Panc1 (cell line): ENCODE measurements around the gene FEN1. TPM values are rescaled to one million over a fixed set of nuclear protein-coding genes. Genes with fewer than 3 reads are reported as not detected.
A peak's percentile ranks its signal among the peaks of the same experiment; 100 is the strongest.

Experiments
- ATAC-seq: fragments of 200-7000 bp; cut with Tn5 transposase; 2 replicates; pipeline ENCODE4 v1.9.1; 2020; ENCODE audit warnings: mild to moderate bottlenecking, moderate library complexity
- BruUV-seq: library from RNA; stranded (reverse); fragments of 400-500 nt; replicated peaks from 2 replicates; lab custom pipeline; 2021; lab: Mats Ljungman, UMichigan
- CTCF ChIA-PET: fragments of 300-600 bp; sonication (Branson Sonifier 250); formaldehyde crosslinking; loops from one replicate; lab custom pipeline; 2022; ENCODE audit warnings: antibody characterized with exemption; lab: Charles Lee
- POLR2A ChIA-PET: fragments of 300-600 bp; sonication (Branson Sonifier 250); formaldehyde crosslinking; loops from one replicate; lab custom pipeline; 2022; ENCODE audit warnings: antibody characterized with exemption; lab: Charles Lee
- DNase-seq: peaks from one replicate; pipeline ENCODE4 v3.0.0-alpha.2; 2010; ENCODE audit warnings: low read depth, low spot score
- H3K27ac ChIP-seq: 2 replicates; pipeline ENCODE4 v1.5.1; 2011; ENCODE audit warnings: mild to moderate bottlenecking, low read length, inconsistent platforms
- H3K27me3 ChIP-seq: fragments of 200-500 bp; sonication (Bioruptor generic); 2 replicates; pipeline ENCODE4 v1.6.0; 2014; ENCODE audit warnings: low read length, inconsistent platforms; ENCODE audit not compliant: control insufficient read depth, insufficient read depth
- H3K36me3 ChIP-seq: fragments of 200-500 bp; sonication (Bioruptor generic); 2 replicates; pipeline ENCODE4 v1.5.1; 2014; ENCODE audit warnings: inconsistent platforms, mild to moderate bottlenecking, low read length, moderate library complexity; ENCODE audit not compliant: control insufficient read depth, insufficient read depth
- H3K4me1 ChIP-seq: 2 replicates; pipeline ENCODE4 v1.5.1; 2011; ENCODE audit warnings: inconsistent platforms, mild to moderate bottlenecking, low read length, moderate library complexity; ENCODE audit not compliant: control insufficient read depth, insufficient read depth
- H3K4me3 ChIP-seq, 2 experiments: 2 replicates each; pipeline ENCODE4 v1.5.1; 2011 to 2012; ENCODE audit warnings: low read depth in 2 of 2, low read length in 2 of 2, mild to moderate bottlenecking in 2 of 2, inconsistent platforms in 1 of 2, moderate library complexity in 1 of 2
- H3K9me3 ChIP-seq: fragments of 200-500 bp; sonication (Bioruptor generic); 2 replicates; pipeline ENCODE4 v1.5.1; 2014; ENCODE audit warnings: low read depth, mild to moderate bottlenecking, inconsistent platforms, low read length, moderate library complexity; ENCODE audit not compliant: control insufficient read depth, insufficient read depth
- POLR2AphosphoS5 ChIP-seq: IDR thresholded peaks from 2 replicates; pipeline ENCODE4 v1.6.1; 2012; ENCODE audit warnings: mild to moderate bottlenecking, low read depth, low read length, moderate library complexity
- REST ChIP-seq, 2 experiments: IDR thresholded peaks; 2 replicates each; pipeline ENCODE4 v1.6.1; 2011 to 2012; ENCODE audit warnings: low read depth in 2 of 2, control low read depth in 1 of 2, low read length in 1 of 2, mild to moderate bottlenecking in 1 of 2, moderate library complexity in 1 of 2; ENCODE audit not compliant: insufficient read depth in 1 of 2
- SIN3A ChIP-seq: IDR thresholded peaks from 2 replicates; pipeline ENCODE4 v1.6.1; 2012; ENCODE audit warnings: low read depth, mild to moderate bottlenecking, low read length, moderate library complexity, borderline replicate concordance; ENCODE audit not compliant: insufficient read depth
- TCF7L2 ChIP-seq: IDR thresholded peaks from 2 replicates; pipeline ENCODE4 v1.6.1; 2011; ENCODE audit warnings: mild to moderate bottlenecking, low read depth, low read length, inconsistent platforms
- in situ Hi-C: cut with HindIII; loops from 2 replicates; pipeline ENCODE4 v1.10.0; 2016; ENCODE audit warnings: low sequenced_read_pairs, low pct_unique_long_range_greater_than_20kb
- intact Hi-C: fragments of 100-400 bp; cut with micrococcal nuclease; formaldehyde crosslinking; loops from one replicate; pipeline ENCODE4 v1.10.0; 2022; ENCODE audit not compliant: unreplicated experiment
- total RNA-seq: library from RNA; stranded (reverse); gene quantifications from one replicate; pipeline ENCODE4 v1.2.1, GENCODE V29; 2021; ENCODE audit not compliant: unreplicated experiment
- TF ChIP-seq, protein P1 (sequence below): fragments of 450-650 bp; IDR thresholded peaks from 2 replicates; pipeline ENCODE4 v1.5.1; 2017; ENCODE audit warnings: mild to moderate bottlenecking

The FEN1 gene
- total RNA-seq, 1 experiment from 2014 or later = 67.6 TPM

DNA sequence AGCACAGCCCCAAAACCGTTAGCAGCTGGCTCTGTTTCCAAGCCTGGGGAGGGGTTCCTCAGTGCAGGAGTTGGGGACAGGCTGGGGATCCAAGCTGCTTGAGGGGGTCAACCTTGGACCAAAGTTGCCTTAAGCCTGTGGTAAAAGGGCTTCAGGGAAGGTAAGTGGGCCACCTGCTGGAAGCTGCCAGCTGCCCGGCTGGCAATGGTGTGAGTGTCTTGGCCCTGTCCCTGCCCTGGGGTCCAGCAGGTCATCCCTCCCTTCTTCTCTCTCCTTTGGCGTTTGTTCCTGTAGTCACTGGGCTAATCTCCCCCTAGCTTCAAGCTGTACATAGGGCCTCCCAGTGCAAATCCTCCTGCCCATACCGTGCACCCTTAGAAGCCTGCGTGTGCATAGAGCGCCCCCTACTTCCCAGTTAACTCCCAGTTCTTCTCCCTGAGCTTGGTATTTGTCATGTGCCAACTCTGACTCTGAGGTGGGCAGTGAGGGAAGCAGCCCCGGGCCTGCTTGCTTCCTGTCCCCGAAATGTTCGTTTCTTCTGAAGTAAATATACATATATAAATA lies 4.7 kb upstream of the FEN1 start:
- intact Hi-C loops = loop anchor here (5.0 kb wide), 1 partner anchor 36 kb away; the partner anchor contains the start of gene MYRF
- H3K27me3 ChIP-seq = no peaks in the 10 kb centered on the region
- H3K4me1 ChIP-seq = peaks cover 4% of the 10 kb centered on the region; the same call in 1 of the 2 replicates
- TF ChIP-seq, protein P1, sequence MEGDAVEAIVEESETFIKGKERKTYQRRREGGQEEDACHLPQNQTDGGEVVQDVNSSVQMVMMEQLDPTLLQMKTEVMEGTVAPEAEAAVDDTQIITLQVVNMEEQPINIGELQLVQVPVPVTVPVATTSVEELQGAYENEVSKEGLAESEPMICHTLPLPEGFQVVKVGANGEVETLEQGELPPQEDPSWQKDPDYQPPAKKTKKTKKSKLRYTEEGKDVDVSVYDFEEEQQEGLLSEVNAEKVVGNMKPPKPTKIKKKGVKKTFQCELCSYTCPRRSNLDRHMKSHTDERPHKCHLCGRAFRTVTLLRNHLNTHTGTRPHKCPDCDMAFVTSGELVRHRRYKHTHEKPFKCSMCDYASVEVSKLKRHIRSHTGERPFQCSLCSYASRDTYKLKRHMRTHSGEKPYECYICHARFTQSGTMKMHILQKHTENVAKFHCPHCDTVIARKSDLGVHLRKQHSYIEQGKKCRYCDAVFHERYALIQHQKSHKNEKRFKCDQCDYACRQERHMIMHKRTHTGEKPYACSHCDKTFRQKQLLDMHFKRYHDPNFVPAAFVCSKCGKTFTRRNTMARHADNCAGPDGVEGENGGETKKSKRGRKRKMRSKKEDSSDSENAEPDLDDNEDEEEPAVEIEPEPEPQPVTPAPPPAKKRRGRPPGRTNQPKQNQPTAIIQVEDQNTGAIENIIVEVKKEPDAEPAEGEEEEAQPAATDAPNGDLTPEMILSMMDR = peak; percentile 86; the same call in 1 of the 2 replicates
- TF ChIP-seq TCF7L2 = no peak
- TF ChIP-seq REST (IDR thresholded peaks at IDR 0.05; ENCODE audit: insufficient read depth in 1 of 2, low read depth in 2 of 2, low read length in 1 of 2) = no peak
- no peak for TF ChIP-seq POLR2AphosphoS5
- no peak for TF ChIP-seq SIN3A
- in situ Hi-C loops = no loop called here
- peak; percentile 26; the same call in 1 of the 2 replicates for ATAC-seq
- no peak overlapping the region for H3K27ac ChIP-seq
- no peak overlapping the region for H3K4me3 ChIP-seq
- POLR2A ChIA-PET = no interaction called here
- no peak for DNase-seq
- BruUV-seq = no TSS peak
- peaks cover 2% of the 10 kb centered on the region; the same call in 1 of the 2 replicates for H3K36me3 ChIP-seq
- H3K9me3 ChIP-seq = no peaks in the 10 kb centered on the region
- CTCF ChIA-PET = interaction anchor here (1.0 to 1.2 kb wide), 2 partner anchors 30 to 40 kb away, joined by 4 to 7 read pairs; no protein-coding TSS in a partner anchor

- peaks cover 7% of the 10 kb centered on the region; the same call in 1 of the 2 replicates for H3K36me3 ChIP-seq
- intact Hi-C loops = no loop called here
- peaks cover 4% of the 10 kb centered on the region for H3K4me1 ChIP-seq
- in situ Hi-C loops = no loop called here
- peak overlapping the region; percentile 99 for H3K27ac ChIP-seq
- ATAC-seq = peak; percentile 36
- no peak for DNase-seq
- no peaks in the 10 kb centered on the region for H3K27me3 ChIP-seq
- no peaks in the 10 kb centered on the region for H3K9me3 ChIP-seq
- BruUV-seq = TSS peak; percentile 93
- POLR2A ChIA-PET = no interaction called here
- H3K4me3 ChIP-seq = peak overlapping the region; percentile 99
- CTCF ChIA-PET = no interaction called here
- TF ChIP-seq, protein P1 = no peak
- TF ChIP-seq TCF7L2 = no peak
- no peak for TF ChIP-seq SIN3A
- no peak for TF ChIP-seq POLR2AphosphoS5
- no peak for TF ChIP-seq REST (IDR thresholded peaks at IDR 0.05; ENCODE audit: insufficient read depth in 1 of 2, low read depth in 2 of 2, low read length in 1 of 2)
These were observed 888 bp upstream of the FEN1 start for GRCh38 chr11:61791737-61792309.
